ENCODE data around the gene PLD6.

Gene PLD6

GRCh38 chr17:17220529-17220928, 14.4 kb upstream of the PLD6 start:
- ATAC-seq, result no peak

GRCh38 chr17:17217995-17218394, 11.9 kb upstream of the PLD6 start:
- TF ChIP-seq CSRNP3 (CRISPR knock-in tag; IDR thresholded peaks at IDR 0.05) (no peak), BACH2 (CRISPR knock-in tag; IDR thresholded peaks at IDR 0.05; ENCODE audit: borderline replicate concordance) (no peak), TOX (CRISPR knock-in tag; IDR thresholded peaks at IDR 0.05; ENCODE audit: borderline replicate concordance) (no peak)
- ATAC-seq, result no peak

More at GRCh38 chr17:17220529-17220928, 14.4 kb upstream of the PLD6 start:
- TF ChIP-seq ARNTL (CRISPR knock-in tag; IDR thresholded peaks at IDR 0.05; ENCODE audit: borderline replicate concordance, low read depth), result no peak
- no peak for TF ChIP-seq OSR1 (CRISPR knock-in tag; IDR thresholded peaks at IDR 0.05)

- TF ChIP-seq ZNF565 (CRISPR knock-in tag; conservative IDR thresholded peaks at IDR 0.05; ENCODE audit: low read depth), result no peak
- no peak for TF ChIP-seq ARNTL (CRISPR knock-in tag; IDR thresholded peaks at IDR 0.05; ENCODE audit: borderline replicate concordance, low read depth)
- TF ChIP-seq CSDC2 (CRISPR knock-in tag; IDR thresholded peaks at IDR 0.05), result no peak
- no peak for TF ChIP-seq TCF4 (CRISPR knock-in tag; IDR thresholded peaks at IDR 0.05; ENCODE audit: borderline replicate concordance)
- TF ChIP-seq ZFP3 (CRISPR knock-in tag; IDR thresholded peaks at IDR 0.05), result no peak
- TF ChIP-seq TOX (CRISPR knock-in tag; IDR thresholded peaks at IDR 0.05; ENCODE audit: borderline replicate concordance), result no peak
- TF ChIP-seq ZC3H10 (CRISPR knock-in tag; IDR thresholded peaks at IDR 0.05), result no peak
- TF ChIP-seq TSHZ2 (CRISPR knock-in tag; IDR thresholded peaks at IDR 0.05), result no peak
- no peak for TF ChIP-seq ZNF8 (CRISPR knock-in tag; IDR thresholded peaks at IDR 0.05)
- TF ChIP-seq ISL1 (CRISPR knock-in tag; IDR thresholded peaks at IDR 0.05), result no peak
Measured at GRCh38 chr17:17216776-17217175, 10.6 kb upstream of the PLD6 start.

GRCh38 chr17:17216236-17216635, 10.1 kb upstream of the PLD6 start:
- ATAC-seq, result no peak
- TF ChIP-seq POU6F1 (CRISPR knock-in tag; IDR thresholded peaks at IDR 0.05; ENCODE audit: borderline replicate concordance, low read depth) (no peak), TSHZ2 (CRISPR knock-in tag; IDR thresholded peaks at IDR 0.05) (no peak), RARB (CRISPR knock-in tag; IDR thresholded peaks at IDR 0.05) (no peak)

More at GRCh38 chr17:17216776-17217175, 10.6 kb upstream of the PLD6 start:
- ATAC-seq, result no peak

- no peak for ATAC-seq
- no peak for TF ChIP-seq RARB (CRISPR knock-in tag; IDR thresholded peaks at IDR 0.05)
- TF ChIP-seq ZNF565 (CRISPR knock-in tag; conservative IDR thresholded peaks at IDR 0.05; ENCODE audit: low read depth), result no peak
- TF ChIP-seq ESRRG (CRISPR knock-in tag; IDR thresholded peaks at IDR 0.05), result no peak
- TF ChIP-seq ISL1 (CRISPR knock-in tag; IDR thresholded peaks at IDR 0.05), result no peak
Measured at GRCh38 chr17:17215575-17215974, 9.4 kb upstream of the PLD6 start.

Measured in SK-N-SH treated with all-trans-retinoic acid at 6 μM for 48 hours (cell line).